Mesodermal cell (in vitro differentiated cells): ENCODE data around the gene CAMK2A.

Experiments
- H3K27ac ChIP-seq: 2 replicates; pipeline ENCODE4 v1.7.0; 2013; ENCODE audit warnings: mild to moderate bottlenecking, low read depth, low read length, moderate library complexity; ENCODE audit not compliant: severe bottlenecking
- H3K36me3 ChIP-seq: 2 replicates; pipeline ENCODE4 v1.7.1; 2013; ENCODE audit warnings: mild to moderate bottlenecking, low read length, moderate library complexity; ENCODE audit not compliant: control insufficient read depth, insufficient read depth
- H3K4me1 ChIP-seq: one replicate; pipeline ENCODE4 v1.7.1; 2013; ENCODE audit warnings: mild to moderate bottlenecking, low read length; ENCODE audit not compliant: insufficient read depth, control insufficient read depth, poor library complexity, severe bottlenecking
- H3K4me3 ChIP-seq: 2 replicates; pipeline ENCODE4 v1.7.0; 2013; ENCODE audit warnings: low read length, control low read depth, mild to moderate bottlenecking; ENCODE audit not compliant: insufficient read depth, poor library complexity, severe bottlenecking; ENCODE audit errors: extremely low read depth
- H3K9me3 ChIP-seq: 2 replicates; pipeline ENCODE4 v1.7.1; 2013; ENCODE audit warnings: mild to moderate bottlenecking, low read length, moderate library complexity; ENCODE audit not compliant: control insufficient read depth
- WGBS, 2 experiments: methylation state at CpG; one replicate each; pipeline ENCODE4 v1.1.5; 2013; ENCODE audit warnings: missing lambda C conversion rate in 2 of 2; ENCODE audit not compliant: insufficient coverage in 2 of 2; 5-methylcytosine and 5-hydroxymethylcytosine counted together

The CAMK2A gene

DNA sequence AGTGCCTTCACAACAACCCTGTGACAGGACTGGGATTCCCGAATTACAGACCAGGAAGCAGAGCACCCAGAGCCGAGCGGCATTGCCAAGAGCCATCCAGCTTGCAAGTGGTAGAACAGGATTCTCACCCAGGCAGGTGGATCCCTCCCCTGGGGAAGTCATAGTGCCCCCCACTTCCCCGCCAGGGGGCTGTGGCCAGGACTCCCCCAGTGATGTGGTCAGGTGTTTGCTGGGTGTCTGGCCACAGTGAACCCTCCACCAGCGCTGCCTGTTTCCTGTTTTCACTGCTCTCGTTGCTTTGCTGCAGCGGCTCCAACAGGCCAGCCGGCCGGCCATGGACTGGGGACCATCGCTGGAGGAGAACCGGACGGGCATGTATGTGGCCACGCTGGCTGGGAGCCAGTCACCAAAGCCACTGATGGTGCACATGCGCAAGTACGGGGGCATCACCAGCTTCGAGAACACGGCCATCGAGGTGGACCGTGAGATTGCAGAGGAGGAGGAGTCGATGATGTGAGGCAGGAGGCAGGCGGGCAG is 80.4 kb downstream of the CAMK2A start:
- Histone ChIP-seq H3K27ac (no peak overlapping the region), H3K36me3 (no peaks in the 10 kb centered on the region), H3K4me1 (peaks cover 3% of the 10 kb centered on the region), H3K9me3 (no peaks in the 10 kb centered on the region), H3K4me3 (no peak overlapping the region)
- WGBS, 2 experiments: 89 to 92% methylated on average over 20 to 21 of the region's 21 CpGs

DNA sequence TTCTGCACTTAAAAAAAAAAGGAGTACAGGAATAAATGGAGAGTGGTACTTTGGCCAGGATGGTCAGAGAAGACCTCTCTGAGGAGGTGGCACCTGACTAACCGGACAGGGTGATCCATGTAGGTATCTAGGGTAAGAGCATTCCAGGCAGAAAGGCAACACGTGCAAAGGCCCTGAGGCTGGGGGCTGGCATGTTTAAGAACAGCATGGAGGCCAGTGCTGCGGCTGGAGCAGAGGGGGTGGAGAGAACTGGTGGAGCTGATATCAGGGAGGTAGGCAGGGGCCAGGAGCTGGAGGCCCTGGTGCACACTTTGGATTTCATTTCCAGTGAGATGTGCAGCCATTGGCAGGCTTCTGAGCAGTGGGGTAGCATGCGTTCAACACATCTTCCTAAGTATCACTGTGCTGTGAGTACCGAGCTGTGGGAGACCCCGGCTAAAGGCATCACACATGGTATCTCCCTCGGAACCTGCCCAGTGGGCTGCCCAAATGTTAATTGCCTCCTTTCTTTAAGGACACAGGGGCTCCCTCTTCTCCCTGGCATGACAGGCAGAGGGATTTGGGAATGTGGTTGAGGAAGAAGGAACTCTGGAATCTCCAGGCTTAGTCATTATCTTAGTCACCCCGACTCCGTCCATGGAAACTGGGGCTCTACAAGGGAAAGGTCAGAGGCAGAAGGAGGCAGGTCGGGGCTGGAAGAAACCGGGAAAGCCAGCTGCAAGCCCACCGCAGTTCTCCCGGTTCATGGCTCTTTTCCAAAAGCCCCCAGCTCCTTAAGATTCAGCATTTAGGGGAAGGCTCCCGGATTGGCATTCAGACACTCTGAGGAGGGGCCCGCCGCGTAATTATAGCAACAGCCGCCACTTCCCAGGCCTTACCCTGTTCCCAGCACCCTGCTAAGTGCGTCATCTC is 81.1 kb downstream of the CAMK2A start:
- Histone ChIP-seq H3K4me3 (no peak overlapping the region), H3K27ac (no peak overlapping the region), H3K9me3 (no peaks in the 10 kb centered on the region), H3K4me1 (peaks cover 3% of the 10 kb centered on the region), H3K36me3 (no peaks in the 10 kb centered on the region)
- 78 to 79% methylated on average over 14 to 19 of the region's 19 CpGs for WGBS, 2 experiments

DNA sequence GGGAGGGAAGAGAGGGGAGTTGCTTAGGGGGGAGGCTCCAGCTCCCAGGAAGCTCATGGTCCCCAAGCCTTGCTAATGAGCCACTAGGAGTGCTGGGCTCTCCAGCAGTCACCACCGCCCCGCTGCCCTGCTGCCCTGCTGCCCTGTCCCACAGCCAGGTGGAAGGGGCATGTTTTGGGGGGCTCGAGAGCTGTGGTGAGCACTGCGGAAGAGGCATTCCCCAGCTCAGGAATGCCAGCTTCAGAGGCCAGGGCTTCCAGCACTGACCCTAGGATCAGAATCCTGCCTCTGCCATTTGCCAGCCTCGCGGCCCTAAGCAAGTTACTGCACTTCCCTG is 82.8 kb downstream of the CAMK2A start:
- H3K36me3 ChIP-seq: no peaks in the 10 kb centered on the region
- H3K9me3 ChIP-seq: no peaks in the 10 kb centered on the region
- H3K4me3 ChIP-seq: no peak overlapping the region
- H3K27ac ChIP-seq: no peak overlapping the region
- H3K4me1 ChIP-seq: peaks cover 3% of the 10 kb centered on the region
- 85 to 96% methylated on average over 3 to 4 of the region's 6 CpGs for WGBS, 2 experiments

DNA sequence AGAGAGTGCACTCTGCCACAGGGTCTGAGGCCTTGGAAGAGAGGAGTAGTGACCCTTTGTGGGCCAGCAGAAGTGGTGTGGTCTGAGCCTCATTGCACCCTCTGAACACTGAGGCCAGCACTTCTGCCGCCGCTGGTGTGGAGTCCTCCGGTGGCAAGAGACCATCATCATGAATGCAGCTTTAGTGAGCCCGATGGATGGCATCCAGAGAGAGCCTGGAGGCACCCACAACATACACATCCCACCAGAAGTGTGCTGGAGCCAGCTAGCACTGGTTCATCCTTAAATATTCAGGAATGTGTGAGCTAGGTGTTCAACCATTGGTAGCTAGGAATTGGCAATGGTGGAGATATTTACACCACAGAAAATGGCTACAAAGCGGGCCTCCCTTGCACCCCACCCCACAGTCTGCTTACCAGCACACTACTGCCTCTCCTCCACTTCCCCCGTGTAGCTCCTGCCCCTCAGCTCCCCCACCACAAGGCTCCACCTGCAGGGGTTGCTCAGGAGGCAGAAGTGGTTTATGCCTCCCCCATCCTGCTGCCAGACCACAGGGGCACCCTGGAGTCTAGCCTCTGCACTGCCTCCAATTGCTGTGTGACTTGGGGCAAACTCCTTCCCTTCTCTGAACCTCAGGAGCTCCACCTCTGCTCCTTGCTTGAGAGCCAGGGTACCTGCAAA is 83.3 kb downstream of the CAMK2A start:
- Histone ChIP-seq H3K27ac (no peak overlapping the region), H3K36me3 (no peaks in the 10 kb centered on the region), H3K9me3 (no peaks in the 10 kb centered on the region), H3K4me1 (peaks cover 3% of the 10 kb centered on the region), H3K4me3 (no peak overlapping the region)
- 77 to 91% methylated on average over 4 of the region's 6 CpGs for WGBS, 2 experiments

DNA sequence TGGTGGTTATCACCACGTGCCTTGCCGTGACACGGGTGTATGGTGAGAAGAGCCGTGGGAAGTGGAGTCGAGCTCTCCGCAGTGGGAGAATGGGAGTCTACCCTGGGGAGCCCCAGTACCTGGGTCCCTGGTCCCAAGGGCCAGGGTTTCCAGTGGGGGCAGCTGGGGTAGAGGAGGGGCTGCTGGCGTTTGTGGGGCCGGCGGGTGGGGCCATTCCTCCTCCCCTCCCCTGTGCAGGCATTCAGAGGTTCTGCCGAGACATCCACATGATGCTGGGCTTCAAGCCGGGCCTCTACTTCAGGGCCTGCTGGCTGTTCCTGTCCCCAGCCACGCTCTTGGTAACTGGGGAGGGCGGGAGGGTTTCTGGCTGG is 85.0 kb downstream of the CAMK2A start:
- H3K27ac ChIP-seq: no peak overlapping the region
- H3K9me3 ChIP-seq: no peaks in the 10 kb centered on the region
- H3K36me3 ChIP-seq: no peaks in the 10 kb centered on the region
- WGBS, 2 experiments: 90 to 98% methylated on average over 10 to 11 of the region's 13 CpGs
- no peak overlapping the region for H3K4me3 ChIP-seq
- H3K4me1 ChIP-seq: peaks cover 3% of the 10 kb centered on the region

DNA sequence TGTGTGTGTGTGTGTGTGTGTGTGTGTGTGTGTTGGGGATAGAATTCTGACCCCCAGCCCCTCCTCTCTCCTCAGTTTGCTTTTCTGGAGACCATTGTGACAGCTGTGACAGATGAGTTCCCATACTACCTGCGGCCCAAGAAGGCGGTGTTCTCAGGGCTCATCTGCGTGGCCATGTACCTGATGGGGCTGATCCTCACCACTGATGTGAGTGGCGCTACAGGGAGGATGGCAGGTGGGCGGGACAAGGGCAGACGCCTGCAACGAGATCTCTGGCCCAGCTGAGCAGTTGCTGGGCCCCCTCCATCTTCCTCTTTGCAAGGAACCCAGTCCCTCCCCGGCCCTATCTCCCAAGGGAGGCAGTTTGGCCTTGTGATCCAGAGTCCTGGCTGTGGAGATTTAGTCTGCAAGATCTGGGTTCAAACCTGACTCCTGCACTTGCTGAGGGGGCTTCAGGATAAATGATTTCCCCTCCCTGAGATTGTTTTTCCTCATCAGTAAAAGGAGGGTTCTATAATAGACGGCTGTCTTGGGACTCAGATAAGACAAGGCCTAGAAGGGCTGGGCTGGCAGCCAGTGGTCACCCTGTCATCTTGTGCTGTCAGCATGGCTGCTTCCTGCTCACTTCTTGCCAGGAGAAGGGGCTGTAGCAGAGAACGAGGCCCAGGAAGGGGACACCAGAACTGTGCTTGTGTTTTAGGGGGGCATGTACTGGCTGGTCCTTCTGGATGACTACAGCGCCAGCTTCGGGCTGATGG is 85.6 kb downstream of the CAMK2A start:
- H3K27ac ChIP-seq: no peak overlapping the region
- no peak overlapping the region for H3K4me3 ChIP-seq
- H3K36me3 ChIP-seq: no peaks in the 10 kb centered on the region
- WGBS, 2 experiments: 86 to 87% methylated on average over 12 of the region's 12 CpGs
- peaks cover 3% of the 10 kb centered on the region for H3K4me1 ChIP-seq
- H3K9me3 ChIP-seq: no peaks in the 10 kb centered on the region

DNA sequence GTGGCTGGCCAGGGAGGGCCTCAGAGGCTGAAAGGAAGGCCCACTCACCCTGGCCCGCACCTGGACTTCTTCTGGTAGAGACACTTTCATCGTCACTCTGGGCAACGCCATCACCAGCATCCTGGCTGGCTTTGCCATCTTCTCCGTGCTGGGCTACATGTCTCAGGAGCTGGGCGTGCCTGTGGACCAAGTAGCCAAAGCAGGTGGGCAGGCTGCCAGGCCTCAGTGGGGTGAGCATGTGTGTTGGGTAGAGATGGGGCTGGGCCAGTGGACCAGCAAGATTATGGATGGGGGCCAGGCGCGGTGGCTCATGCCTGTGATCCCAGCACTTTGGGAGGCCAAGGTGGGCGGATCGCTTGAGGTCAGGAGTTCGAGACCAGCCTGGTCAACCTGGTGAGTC is 87.1 kb downstream of the CAMK2A start:
- no peak overlapping the region for H3K27ac ChIP-seq
- H3K4me1 ChIP-seq: no peaks in the 10 kb centered on the region
- H3K9me3 ChIP-seq: no peaks in the 10 kb centered on the region
- no peak overlapping the region for H3K4me3 ChIP-seq
- no peaks in the 10 kb centered on the region for H3K36me3 ChIP-seq
- 91 to 93% methylated on average over 9 to 10 of the region's 10 CpGs for WGBS, 2 experiments

DNA sequence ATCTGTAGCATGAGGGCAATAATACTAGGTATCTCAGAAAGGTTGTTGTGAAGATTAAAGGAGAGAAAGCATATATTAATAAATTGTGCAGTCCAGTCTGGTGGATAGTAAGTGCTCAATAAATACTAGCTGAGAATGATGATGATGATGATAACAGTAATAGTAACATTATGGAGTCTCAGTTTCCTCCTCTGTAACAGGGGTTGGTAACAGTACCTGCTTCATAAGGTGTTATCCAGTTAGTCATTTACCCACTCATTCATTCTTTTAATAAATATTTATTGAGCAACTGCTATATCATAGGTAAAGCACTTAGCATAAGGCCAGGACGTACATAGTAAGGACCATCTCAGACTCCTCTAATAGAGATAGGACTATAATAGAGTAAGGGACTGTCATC is 92.1 kb downstream of the CAMK2A start:
- no peaks in the 10 kb centered on the region for H3K36me3 ChIP-seq
- no CpG with 5 or more reads among the region's 1 CpG for WGBS, 2 experiments
- no peak overlapping the region for H3K27ac ChIP-seq

DNA sequence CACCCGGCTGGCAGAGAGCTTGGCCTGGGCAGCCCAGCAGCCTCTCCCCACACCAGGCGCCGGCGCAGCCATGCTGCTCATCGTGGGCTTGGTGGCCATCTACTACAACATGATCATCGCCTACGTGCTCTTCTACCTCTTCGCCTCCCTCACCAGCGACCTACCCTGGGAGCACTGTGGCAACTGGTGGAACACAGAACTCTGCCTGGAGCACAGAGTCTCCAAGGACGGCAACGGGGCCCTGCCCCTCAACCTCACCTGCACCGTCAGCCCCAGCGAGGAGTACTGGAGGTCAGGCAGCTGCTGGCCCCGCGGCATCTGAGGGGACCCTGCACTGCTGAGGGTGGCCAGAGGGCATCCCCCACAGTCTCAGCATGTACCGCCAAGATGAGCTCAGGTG is 92.6 kb downstream of the CAMK2A start:
- 90 to 95% methylated on average over 12 to 15 of the region's 16 CpGs for WGBS, 2 experiments
- Histone ChIP-seq H3K9me3 (no peaks in the 10 kb centered on the region), H3K4me3 (no peak overlapping the region), H3K27ac (no peak overlapping the region), H3K4me1 (no peaks in the 10 kb centered on the region), H3K36me3 (no peaks in the 10 kb centered on the region)

More for the DNA sequence above, 92.1 kb downstream of the CAMK2A start:
- Histone ChIP-seq H3K4me1 (no peaks in the 10 kb centered on the region), H3K9me3 (no peaks in the 10 kb centered on the region), H3K4me3 (no peak overlapping the region)

DNA sequence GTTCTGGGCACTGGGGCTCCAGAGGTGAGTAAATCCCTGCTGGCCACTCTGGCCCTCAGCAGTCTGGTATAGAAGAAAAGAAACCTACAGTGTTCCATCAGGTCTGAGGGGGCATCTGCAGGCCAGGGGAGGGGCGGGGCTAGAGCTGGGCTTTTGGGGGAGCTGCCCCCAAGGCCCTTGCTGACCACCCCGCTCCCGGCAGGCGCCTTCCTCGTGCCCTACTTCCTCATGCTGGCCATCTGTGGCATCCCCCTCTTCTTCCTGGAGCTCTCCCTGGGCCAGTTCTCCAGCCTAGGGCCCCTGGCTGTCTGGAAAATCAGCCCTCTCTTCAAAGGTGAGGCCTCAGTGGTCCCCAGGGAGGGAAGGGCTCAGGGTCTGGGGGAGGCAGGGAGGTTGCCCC is 93.1 kb downstream of the CAMK2A start:
- WGBS, 2 experiments: 94 to 95% methylated on average over 3 to 5 of the region's 5 CpGs
- H3K4me3 ChIP-seq: no peak overlapping the region
- no peaks in the 10 kb centered on the region for H3K4me1 ChIP-seq
- H3K9me3 ChIP-seq: no peaks in the 10 kb centered on the region
- no peaks in the 10 kb centered on the region for H3K36me3 ChIP-seq
- no peak overlapping the region for H3K27ac ChIP-seq
